GM19025 (cell line): ENCODE measurements around the gene SNAI3.
A peak's percentile ranks its signal among the peaks of the same experiment; 100 is the strongest.

Source experiments
- ATAC-seq: cut with Tn5 transposase; IDR thresholded peaks from one replicate; pipeline ENCODE4 v1.9.1; 2021; ENCODE audit warnings: mild to moderate bottlenecking, low read depth, moderate library complexity; ENCODE audit not compliant: unreplicated experiment

SNAI3 gene

DNA sequence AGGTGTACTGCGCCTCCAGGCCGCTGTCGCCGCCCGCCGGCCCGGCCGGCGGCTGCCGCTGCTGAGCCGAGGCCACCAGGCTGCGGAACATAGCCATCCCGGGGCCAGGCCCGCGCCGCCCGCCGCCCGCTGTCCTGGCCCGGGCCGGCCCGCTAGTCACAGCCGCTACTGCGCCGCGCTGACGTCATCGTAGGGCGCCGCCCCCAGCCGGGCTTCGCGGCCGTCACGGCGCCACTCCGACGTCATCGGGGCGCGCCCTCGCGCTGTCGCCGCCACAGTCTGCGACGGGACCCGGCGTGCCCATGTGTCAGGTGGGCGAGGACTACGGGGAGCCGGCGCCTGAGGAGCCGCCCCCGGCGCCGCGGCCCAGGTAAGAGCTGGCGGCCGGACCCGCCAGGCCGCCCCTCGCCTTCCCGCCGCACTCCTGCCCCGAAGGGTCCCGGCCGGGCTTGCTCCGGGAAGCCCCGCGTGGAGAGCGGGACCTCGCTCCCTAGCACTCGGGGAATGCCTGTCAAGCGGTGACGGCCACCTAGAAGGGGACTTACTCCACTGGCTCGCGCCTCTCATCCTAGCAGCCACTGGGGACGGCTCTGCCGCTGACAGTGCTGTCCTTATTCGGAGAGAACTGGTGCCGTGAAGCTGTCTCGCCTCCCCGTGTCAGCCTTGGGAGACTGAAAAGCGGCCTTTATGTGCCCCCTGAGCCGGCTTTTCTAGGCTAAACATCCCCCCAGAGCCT, 20.1 kb upstream of the SNAI3 start, which contains the start of the genes CTU2 and RNF166:
Gene CTU2 (plus strand): TSS at position 275 of the 736 bp plus-strand sequence. CDS start 28 bp downstream, at position 303.
Gene RNF166 (minus strand): TSS at position 180 of the 736 bp plus-strand sequence. CDS start 83 bp downstream, at position 97.
- peak; percentile 63 for ATAC-seq

DNA sequence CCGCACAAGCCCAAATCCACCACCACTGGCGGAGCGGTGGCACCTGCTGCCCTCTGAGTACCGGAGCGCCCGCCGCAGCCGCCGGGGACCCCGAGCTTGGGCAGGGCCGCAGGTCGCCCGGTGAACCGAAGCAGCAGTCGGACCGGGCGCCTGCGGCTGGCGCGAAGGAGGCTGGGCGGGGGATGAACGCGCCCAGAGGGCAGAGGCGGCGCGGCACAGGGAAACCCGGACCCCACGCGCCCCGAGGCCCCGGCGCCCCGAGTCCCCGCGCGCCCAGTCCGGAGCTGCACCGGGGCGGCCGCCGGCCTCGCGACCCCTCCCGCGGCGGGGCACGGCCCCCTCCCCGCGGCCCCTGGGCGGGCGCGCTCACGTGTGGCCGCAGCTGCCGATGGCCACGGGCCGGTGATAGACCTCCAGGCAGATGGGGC, 19.5 kb upstream of the SNAI3 start:
- peak; percentile 9 for ATAC-seq

DNA sequence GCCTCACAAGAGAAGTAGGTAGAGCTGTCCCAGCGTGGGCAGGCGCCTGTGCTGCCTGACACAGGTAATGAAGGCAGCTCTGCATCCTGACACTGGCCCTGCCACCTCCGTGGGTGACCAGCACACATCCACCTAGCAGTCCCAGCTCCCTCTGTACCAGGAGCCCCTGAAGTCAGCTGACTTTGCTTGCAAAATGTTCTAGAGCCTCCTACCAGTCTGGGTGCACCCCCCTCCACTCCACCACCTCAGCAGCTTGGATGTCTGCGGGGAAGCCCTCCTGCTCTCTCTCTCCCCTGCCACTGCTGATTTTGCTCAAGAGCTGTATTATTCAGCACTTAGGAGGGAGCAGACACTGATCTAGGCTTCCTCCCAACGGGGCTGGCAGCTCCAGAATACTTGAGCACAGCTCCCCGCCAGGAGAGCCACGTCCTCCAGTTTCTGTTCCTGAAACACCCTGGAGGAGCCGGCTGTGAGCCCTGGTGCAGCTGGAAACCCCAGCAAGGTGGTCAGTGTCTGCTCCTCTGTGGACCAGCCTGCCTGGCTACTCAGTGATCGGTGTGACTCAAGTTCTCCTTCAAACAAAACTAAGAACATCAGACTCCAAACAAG, 18.9 kb upstream of the SNAI3 start:
- no peak for ATAC-seq

DNA sequence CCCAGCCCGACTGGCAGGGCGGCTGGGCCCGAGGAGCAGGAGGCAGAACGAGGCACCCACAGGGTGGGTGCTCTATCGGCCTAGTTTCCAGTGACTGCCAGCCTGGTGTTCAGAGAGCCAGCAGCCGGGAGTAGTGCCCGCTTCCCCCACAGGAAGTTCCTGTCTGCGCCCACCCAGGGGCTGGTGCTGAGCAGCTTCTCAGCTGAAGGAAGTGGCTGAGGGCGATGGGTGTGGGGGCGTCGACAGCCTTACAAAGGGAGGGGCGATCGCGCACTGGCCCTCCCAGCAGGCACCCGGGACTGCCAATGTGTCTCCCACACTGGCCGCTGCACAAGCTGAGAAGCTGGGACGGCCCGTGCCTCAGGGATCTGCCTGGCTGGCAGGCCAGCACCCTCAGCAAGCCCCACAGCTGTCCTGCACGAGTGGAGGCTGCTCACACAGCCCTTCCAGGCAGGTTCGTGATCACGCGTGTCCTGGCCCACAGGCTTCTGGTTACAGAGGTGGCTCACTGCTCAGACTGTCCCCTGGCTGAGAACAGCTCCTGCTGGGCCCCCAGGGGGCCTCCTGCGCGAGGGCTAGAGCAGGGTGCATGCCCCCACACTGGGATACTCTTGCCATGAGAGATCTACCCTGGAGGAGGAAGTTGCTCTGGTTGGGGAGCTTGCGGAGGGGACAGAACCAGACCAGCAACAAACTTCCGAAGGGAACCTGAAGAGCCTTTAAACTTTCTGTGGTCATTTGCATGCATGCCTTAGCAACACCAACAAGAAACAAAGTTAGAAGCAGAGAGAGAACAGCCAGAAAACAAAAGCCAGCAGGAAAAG, 17.4 kb upstream of the SNAI3 start:
- ATAC-seq: no peak

DNA sequence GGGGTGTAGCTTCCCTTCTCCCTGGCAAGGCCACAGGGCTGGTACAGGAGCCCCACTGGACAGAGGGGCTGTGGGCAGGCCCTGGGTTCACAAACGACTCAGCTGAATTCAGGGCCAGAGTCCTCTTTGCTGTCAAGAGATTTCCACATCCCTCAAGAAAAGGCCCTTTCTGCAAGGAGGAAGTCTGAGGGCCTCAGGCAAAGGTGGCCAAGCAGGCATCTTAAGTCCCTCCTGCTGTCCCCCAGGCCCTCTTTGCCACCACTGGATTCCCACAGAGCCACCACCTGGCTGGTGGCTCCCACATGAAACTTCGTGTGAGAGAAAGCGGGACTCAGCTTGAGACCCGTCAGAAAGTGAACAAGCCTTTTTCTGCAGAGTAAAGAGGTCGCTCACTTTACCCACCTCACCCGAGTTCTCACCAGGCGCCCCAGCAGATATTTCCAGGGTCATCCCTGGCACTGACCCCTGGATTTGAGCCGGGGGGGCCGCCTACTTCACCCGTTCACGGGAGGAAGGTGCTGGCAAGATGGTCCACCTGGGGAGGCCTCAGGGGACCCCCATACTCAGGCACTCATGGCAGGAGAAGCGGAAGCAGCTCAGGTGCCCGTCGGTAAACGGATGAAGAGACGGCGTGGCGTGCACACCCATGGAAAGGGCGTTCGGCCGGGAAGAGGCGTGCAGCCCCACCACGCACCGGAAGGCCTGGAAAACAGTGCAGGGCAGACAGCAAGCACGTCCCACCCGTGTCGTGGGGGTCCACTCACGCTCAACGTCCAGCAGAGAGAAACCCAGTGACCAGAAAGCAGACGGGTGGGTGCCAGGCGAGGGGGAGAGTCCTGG, 16.3 kb upstream of the SNAI3 start:
- no peak for ATAC-seq

DNA sequence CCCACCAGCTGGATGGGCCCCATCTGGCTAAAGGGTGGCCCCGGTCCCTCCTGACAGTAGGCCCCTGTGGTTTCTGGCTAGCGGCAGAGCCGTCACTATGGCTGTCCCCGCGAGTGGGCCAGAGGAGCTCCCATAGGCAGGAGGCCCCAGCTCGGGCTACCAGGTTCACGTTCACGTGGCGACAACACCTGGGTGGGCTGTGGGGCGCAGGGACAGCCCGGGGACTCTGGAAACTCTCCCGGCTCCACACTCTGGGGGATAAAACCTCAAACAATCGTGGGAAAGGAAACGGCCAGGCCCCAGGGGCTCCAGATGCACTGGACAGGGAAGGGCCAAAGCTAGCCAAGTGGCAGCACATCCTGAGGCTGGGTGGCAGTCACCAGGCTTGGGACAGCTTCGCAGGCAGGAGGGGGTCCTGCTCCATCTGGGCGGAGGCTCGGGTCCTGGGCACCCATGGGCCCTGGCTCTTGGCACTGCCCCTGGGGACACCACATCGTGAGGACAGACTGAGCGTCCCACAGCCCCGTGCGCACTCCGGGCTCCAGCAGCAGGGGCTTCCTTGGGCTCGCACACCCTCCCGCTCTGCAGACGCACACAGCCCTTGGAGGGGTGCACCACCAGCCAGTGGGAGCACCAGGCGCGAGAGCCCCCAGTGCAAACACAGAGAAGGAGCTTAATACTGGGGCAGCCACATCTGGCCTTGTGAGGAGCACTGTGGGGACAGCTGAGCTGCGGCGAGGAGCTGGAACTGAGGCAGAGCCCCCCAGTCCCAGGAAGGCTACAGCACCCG, 15.5 kb upstream of the SNAI3 start:
- no peak for ATAC-seq

DNA sequence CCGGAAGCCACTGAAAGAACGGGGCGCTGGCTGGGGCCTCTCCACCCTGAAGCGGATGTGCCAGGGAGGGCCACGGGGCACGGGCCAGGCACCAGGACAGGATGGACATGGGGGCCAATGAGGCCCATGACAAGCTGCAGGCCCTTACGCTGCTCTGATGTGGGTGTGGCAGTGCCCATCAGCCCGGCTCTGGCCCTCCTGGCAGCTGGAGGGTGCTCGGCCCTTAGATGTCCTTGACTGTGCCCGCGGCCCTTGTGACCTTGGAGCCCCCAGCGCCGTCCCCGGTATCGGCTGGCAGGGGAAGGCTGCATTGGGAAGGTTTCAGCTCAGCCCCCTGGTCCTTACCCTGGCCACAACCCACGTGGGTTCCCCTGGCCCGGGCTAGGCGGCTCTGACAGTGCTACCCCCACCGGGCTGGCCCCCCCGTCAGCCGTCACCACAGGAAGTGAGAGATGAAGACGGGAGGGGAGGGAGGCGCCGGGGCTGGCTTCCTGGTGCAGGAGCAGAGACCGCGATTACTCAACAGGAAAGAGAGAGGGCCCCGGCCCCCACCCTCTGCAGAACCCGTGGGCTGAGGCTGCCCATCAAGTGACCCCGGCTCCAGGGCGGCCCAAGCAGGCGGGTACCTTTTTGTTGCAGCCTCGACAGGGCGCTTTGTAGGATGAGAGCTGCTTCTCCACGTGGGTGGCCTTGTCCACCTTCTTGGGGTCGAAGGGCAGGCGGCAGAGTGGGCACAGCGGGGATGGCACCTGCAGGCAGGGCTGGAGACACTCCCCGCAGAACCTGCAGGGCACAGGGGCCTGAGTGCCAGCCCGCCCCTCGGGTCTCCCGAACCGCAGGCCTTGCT, 14.6 kb upstream of the SNAI3 start:
- ATAC-seq: peak; percentile 66

DNA sequence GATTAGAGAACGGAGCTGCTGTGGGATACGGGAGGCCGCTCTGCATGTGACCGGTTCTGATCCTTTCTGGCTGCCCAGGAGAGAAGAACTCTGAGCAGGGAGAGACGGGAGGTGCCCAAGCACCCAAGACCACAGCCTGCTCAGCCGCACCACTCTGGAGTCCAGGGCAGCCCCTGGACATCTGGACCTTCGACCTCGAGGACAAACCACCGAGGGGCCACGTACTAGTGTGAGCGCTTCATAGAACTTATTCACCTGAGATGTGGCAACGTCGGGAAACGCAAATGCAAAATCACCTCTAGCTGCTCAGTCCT, 14.0 kb upstream of the SNAI3 start:
- ATAC-seq: no peak

DNA sequence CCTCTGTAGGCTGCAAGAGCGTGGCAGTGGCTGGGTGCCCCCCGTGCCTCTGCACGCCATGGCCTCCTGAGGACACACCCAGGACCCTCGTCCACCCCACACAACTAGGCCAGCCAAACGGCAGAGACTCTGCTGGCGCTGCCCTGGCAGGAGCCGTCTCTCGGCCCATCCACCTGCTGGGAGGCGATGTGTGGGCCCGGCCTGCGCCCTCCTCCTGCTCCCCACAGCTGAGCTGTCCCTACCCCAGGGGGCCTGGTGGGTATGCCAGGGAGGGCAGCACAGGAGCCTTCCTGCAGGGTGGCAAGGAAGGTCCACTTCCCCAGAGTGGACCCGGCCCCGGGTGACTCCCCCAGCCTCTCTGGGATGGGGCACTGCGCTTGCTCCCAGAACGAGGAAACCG, 12.9 kb upstream of the SNAI3 start:
- ATAC-seq: no peak

DNA sequence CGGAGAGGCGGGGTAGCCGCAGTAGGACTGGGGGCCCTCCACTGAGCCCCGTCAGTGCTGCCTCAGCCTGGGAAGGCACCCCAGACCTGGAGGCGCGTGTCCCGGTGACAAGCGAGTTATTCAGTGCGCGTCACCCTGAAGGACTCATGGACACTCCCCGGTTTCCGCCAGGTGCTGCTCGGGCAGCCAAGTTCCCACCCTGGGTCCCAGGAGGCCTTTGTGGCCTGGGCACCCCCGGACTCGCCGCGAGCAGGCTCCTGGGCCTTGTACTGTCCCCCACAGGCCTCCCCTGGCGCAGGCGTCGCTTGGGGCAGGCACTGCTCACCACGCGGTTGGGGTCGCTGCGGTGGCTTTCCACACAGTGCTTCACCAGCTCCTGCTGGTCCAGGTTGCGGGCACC, 12.3 kb upstream of the SNAI3 start:
- no peak for ATAC-seq

DNA sequence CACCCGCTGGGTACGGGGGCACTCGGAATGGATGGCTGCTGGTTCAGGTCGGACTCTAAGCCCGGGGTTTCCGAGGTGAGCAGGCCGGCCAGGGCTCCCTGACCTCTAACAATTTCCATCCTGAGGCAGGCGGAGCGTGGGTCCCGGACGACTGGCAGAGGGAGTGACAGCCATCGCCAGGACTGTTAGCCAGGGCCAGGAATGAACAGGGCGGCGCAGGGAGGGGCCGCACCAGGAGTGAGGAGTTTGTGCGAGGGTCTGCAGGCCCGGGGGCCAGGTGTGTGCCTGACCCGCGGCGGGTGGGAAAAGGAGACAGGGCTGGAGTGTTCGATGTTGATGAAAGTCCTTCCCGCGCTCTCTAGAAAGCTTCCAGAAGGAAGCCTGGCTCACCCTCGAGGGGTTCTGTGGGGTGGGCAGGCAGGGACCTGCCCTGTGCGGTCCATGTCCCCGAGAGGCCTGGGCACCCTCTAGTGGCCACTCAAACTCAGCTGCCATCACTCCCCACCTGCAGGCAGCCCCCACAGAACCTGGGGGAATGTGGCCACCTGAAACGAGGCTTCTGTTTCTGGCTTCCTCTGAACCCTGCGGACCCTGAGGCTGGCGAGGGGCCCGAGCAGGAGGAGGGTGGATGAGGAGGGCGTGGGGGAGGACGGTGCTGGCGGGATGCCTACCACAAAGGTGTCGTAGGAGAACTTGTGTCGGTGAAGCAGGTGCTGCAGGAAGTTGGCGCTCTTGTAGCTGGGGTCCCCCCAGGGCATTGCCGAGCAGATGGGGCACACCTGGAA, 11.7 kb upstream of the SNAI3 start:
- ATAC-seq: no peak

DNA sequence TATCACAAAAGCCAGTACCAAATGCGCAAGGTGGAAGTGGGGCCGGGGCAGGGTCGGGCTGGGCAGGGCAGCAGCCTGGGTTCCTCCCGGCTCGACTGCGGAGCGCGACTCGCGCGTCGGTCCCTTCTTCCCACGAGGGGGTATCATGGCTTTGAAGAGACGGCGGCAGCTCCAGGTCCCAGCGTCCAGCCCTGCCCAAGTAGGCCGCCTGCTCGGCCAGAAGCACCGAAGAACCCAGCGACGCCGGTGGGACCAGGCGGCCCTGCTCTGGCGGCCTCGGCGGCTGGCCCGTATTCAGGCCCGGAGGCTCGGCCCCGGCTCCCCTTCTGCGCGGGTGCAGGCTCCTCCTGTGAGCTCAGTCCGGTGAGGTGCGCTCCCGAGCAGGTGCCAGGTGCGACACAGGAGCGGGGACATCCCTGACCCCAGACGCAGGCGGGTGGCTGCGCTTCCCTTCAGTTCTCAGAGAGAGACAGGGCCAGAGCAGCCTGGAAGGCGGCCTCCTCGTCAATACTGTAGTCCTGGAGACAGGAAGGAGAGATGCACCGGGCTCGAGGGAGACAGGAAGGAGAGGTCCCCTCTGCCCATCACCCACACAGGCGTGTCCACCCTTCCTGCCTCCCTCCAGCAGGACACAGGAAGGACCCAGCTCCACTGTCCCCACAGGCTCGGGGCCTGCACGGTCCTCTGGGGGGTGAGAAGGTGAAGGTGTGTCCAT, 11.0 kb upstream of the SNAI3 start:
- no peak for ATAC-seq

DNA sequence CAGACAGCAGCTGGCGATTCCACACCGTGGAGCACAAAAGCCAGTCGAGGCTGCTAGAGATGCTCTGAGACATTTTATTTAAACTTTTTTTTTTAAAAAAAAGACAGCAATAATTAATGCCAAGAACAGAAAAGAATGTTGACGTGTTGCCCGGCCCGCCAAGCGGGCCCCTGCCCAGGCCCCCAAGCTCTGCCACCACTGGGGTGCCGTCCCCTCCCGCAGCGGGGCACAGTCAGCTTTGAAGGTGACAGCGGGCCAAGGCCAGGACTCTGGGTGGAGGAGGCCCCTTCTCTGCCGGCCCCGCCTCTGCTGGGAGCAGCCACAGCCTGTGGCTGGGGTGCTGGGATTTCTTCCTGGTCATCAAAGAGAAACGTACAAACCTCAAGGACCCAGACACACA, 10.1 kb upstream of the SNAI3 start:
- no peak for ATAC-seq

DNA sequence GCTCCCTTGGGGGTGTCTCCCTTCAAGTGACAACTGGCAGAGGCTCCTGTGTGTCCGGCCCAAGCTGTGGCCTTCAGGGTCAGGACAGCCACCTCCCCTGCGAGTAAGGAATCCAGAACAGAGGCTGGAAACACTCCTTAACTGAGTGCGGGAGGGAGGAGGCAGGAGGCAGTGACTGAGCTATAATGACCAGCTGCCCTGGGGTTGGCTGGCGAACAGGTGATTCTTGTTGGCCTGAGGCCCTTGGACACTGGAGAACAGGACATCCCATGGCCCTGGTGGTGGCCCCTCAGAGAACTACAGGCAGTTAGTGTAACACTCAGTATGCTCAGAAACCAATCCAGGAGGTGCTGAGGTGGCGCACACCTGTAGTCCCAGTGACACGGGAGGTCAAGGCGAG, 9.4 kb upstream of the SNAI3 start:
- ATAC-seq: no peak

DNA sequence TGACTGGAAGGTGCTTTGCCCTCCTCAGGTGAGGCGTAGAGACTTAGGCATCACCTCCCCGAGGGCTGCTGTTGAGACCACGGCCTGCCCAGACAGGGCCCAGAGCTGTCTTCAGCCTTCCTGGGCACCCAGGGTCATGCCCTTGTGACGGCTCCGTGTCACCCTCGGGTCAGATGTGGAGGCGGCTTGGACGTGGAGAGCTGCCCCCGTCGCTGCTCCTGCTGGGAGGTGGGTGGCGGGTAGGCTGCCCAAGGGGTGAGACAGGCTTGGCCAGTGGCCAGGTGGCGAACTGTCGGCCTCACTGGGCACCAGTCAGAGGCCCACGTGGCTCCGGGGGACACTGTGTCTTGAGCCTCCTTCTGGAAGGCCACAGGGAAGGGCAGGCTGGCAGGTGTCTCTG, 8.9 kb upstream of the SNAI3 start:
- ATAC-seq: no peak

DNA sequence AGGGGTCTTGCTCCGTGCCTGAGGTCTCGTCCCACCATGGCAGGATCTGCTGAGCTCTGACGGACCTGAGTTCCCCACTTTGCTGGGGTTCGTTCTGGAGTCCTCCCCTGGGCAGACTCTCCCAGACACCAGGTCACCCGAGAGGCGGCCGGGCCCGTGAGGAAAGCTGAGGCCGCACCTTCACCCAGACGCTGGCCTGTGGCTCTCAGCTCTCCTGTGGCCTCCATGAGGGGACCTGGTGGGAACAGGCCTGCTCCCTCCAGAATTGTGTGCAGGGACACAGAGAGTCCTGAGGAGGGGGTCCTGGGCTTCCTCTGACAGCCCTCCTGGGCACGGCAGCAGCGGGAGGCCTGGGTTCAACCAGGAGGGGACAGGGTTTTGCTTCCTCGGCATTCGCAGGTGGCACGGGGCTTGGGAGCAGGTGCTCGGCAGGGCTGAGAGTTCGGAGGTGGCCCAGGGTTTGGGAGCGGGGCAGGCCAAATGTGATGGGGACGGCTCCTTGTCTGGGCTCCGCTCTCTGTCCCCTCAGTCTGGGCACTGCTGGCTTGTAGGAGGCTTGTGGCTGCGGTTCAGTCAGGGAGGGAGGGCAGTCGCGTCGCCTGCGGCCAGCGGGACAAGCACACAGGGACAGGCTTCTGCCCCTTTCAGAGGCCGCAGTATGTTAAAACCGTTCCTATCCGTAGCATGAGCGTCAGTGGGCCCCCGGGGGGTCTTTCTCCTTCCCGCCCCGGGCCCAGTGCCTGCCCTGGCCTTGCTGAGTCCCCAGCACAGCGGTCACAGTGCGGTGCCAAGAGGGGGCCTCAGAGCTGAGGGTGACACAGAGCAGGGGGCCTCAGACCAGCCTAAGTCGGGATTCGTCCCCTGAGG, 8.1 kb upstream of the SNAI3 start:
- ATAC-seq: no peak
